Natural killer cell (primary cell): ENCODE results near the gene CDSN. TPM values are rescaled to one million over a fixed set of nuclear protein-coding genes. Genes with fewer than 3 reads are reported as not detected.
A peak's percentile ranks its signal among the peaks of the same experiment; 100 is the strongest.

ENCODE experiments used
- ATAC-seq, 3 donors: fragments of 150-1000 bp in 2 of 3; fragments of 200-7000 bp in 1 of 3; cut with Tn5 transposase; 1 replicate in 1 of 3; 2 replicates in 2 of 3; pipeline ENCODE4 v1.10.0; 2021; ENCODE audit warnings: mild to moderate bottlenecking in 2 of 3, moderate library complexity in 2 of 3
- DNase-seq, 2 donors: peaks; one replicate each; pipeline versions ENCODE4 v3.0.0 to v3.0.0-alpha.2; 2013 to 2021; ENCODE audit warnings: mixed read lengths in 1 of 2
- H3K27ac ChIP-seq: one replicate; pipeline ENCODE4 v1.5.1; 2013; ENCODE audit warnings: mild to moderate bottlenecking, low read length
- H3K27me3 ChIP-seq: one replicate; pipeline ENCODE4 v1.6.1; 2013; ENCODE audit warnings: low read length; ENCODE audit not compliant: control insufficient read depth, insufficient read depth
- H3K36me3 ChIP-seq: one replicate; pipeline ENCODE4 v1.6.1; 2013; ENCODE audit warnings: low read length; ENCODE audit not compliant: control insufficient read depth, insufficient read depth
- H3K4me1 ChIP-seq: one replicate; pipeline ENCODE4 v1.6.1; 2013; ENCODE audit warnings: low read length; ENCODE audit not compliant: control insufficient read depth, insufficient read depth
- H3K4me3 ChIP-seq: one replicate; pipeline ENCODE4 v1.5.1; 2013; ENCODE audit warnings: low read length
- H3K9me3 ChIP-seq: one replicate; pipeline ENCODE4 v1.6.1; 2013; ENCODE audit warnings: low read length; ENCODE audit not compliant: control insufficient read depth, insufficient read depth
- H3K27ac Mint-ChIP-seq, 2 donors: one replicate each; pipeline ENCODE4 v1.8.0; 2022; ENCODE audit warnings: mild to moderate bottlenecking in 2 of 2, mixed read lengths in 2 of 2, moderate library complexity in 1 of 2
- H3K27me3 Mint-ChIP-seq, 2 donors: one replicate each; pipeline ENCODE4 v1.8.0; 2022; ENCODE audit warnings: low read depth in 2 of 2, mixed read lengths in 2 of 2
- H3K36me3 Mint-ChIP-seq: one replicate; pipeline ENCODE4 v1.8.0; 2022; ENCODE audit warnings: mixed read lengths
- H3K4me1 Mint-ChIP-seq, 2 donors: one replicate each; pipeline ENCODE4 v1.8.0; 2022; ENCODE audit warnings: mixed read lengths in 2 of 2
- H3K4me3 Mint-ChIP-seq: one replicate; pipeline ENCODE4 v1.8.0; 2022; ENCODE audit warnings: mild to moderate bottlenecking, moderate library complexity, mixed read lengths
- H3K9me3 Mint-ChIP-seq, 2 donors: one replicate each; pipeline ENCODE4 v1.8.0; 2022; ENCODE audit warnings: mixed read lengths in 2 of 2
- CTCF ChIP-seq: fragments of 200-600 bp; IDR thresholded peaks from one replicate; pipeline ENCODE4 v1.8.0; 2022; ENCODE audit warnings: antibody characterized with exemption
- WGBS: methylation state at CpG from one replicate; pipeline ENCODE4 v1.1.7; 2013; ENCODE audit warnings: missing lambda C conversion rate; ENCODE audit not compliant: insufficient coverage; 5-methylcytosine and 5-hydroxymethylcytosine counted together
- intact Hi-C: fragments of 100-400 bp; cut with micrococcal nuclease; formaldehyde crosslinking; loops from one replicate; pipeline ENCODE4 v1.14.2; 2022
- total RNA-seq, 4 donors: library from RNA; stranded (reverse); fragments of 120-200 nt in 1 of 4; gene quantifications; one replicate each; pipeline versions ENCODE4 v1.2.3 to v1.2.4, GENCODE V29; 2013 to 2022

CDSN gene
- total RNA-seq, 3 donors from 2014 or later (not counting 1 experiment from before 2014, with no cell fraction given), result not detected

- H3K4me3 Mint-ChIP-seq, result no peak overlapping the region
Observed at GRCh38 chr6:31162463-31163165, 42.4 kb upstream of the CDSN start.

GRCh38 chr6:31161216-31162126, 41.2 kb upstream of the CDSN start:
- peaks cover 20% of the 10 kb centered on the region for H3K4me1 ChIP-seq
- no peak overlapping the region for H3K27ac ChIP-seq
- no peak for ATAC-seq
- H3K36me3 ChIP-seq, result no peaks in the 10 kb centered on the region
- Mint-ChIP-seq H3K27me3 (no peaks in the 10 kb centered on the region), H3K4me1 (peaks cover 25 to 26% of the 10 kb centered on the region in 2 donors), H3K4me3 (no peak overlapping the region), H3K36me3 (no peaks in the 10 kb centered on the region), H3K27ac (no peak overlapping the region), H3K9me3 (no peaks in the 10 kb centered on the region)
- DNase-seq, result no peak
- H3K9me3 ChIP-seq, result no peaks in the 10 kb centered on the region
- intact Hi-C loops, result no loop called here
- H3K27me3 ChIP-seq, result no peaks in the 10 kb centered on the region
- WGBS, result 97% methylated on average over 19 of the region's 19 CpGs
- TF ChIP-seq CTCF, result no peak
- no peak overlapping the region for H3K4me3 ChIP-seq

More at GRCh38 chr6:31162463-31163165, 42.4 kb upstream of the CDSN start:
- no peaks in the 10 kb centered on the region for H3K36me3 Mint-ChIP-seq
- H3K4me1 Mint-ChIP-seq, result peaks cover 18 to 19% of the 10 kb centered on the region in 2 donors
- WGBS, result 97% methylated on average over 12 of the region's 13 CpGs
- H3K27ac Mint-ChIP-seq, result no peak overlapping the region
- intact Hi-C loops, result no loop called here
- no peaks in the 10 kb centered on the region for H3K27me3 ChIP-seq
- no peak overlapping the region for H3K27ac ChIP-seq
- H3K36me3 ChIP-seq, result no peaks in the 10 kb centered on the region
- H3K9me3 Mint-ChIP-seq, result no peaks in the 10 kb centered on the region
- H3K4me1 ChIP-seq, result peaks cover 15% of the 10 kb centered on the region
- H3K4me3 ChIP-seq, result no peak overlapping the region
- no peak for TF ChIP-seq CTCF
- no peak for ATAC-seq
- H3K9me3 ChIP-seq, result no peaks in the 10 kb centered on the region
- H3K27me3 Mint-ChIP-seq, result no peaks in the 10 kb centered on the region
- no peak for DNase-seq

GRCh38 chr6:31158863-31159855, 38.9 kb upstream of the CDSN start:
- ATAC-seq (no peak), DNase-seq (peak in 1 of 2 donors; percentile 45)
- H3K36me3 ChIP-seq, result peaks cover 2% of the 10 kb centered on the region
- no peaks in the 10 kb centered on the region for H3K36me3 Mint-ChIP-seq
- H3K4me3 ChIP-seq, result peak overlapping the region; percentile 77
- peaks cover 25 to 26% of the 10 kb centered on the region in 2 donors for H3K4me1 Mint-ChIP-seq
- peak overlapping the region; percentile 85 to 87 for H3K27ac Mint-ChIP-seq
- H3K4me1 ChIP-seq, result peaks cover 20% of the 10 kb centered on the region
- no peak for TF ChIP-seq CTCF
- H3K27ac ChIP-seq, result peak overlapping the region; percentile 14
- H3K4me3 Mint-ChIP-seq, result peak overlapping the region; percentile 98
- intact Hi-C loops, result loop anchor here (2.0 kb wide), 1 partner anchor 38 kb away; no protein-coding TSS in a partner anchor
- H3K9me3 Mint-ChIP-seq, result no peaks in the 10 kb centered on the region
- 27% methylated on average over 35 of the region's 35 CpGs for WGBS
- H3K27me3 ChIP-seq, result no peaks in the 10 kb centered on the region
- H3K9me3 ChIP-seq, result no peaks in the 10 kb centered on the region
- H3K27me3 Mint-ChIP-seq, result no peaks in the 10 kb centered on the region
